ENCODE data around the gene PPFIA4.

The PPFIA4 gene

GRCh38 chr1:203100516-203100869 lies 74.2 kb downstream of the PPFIA4 start:
- no peaks in the 10 kb centered on the region for H3K27me3 ChIP-seq (ENCODE audit: insufficient read depth, low read length)

GRCh38 chr1:203101813-203102634 lies 75.7 kb downstream of the PPFIA4 start:
- H3K4me3 ChIP-seq (ENCODE audit: low read length), result no peak overlapping the region
- no peak overlapping the region for H3K9ac ChIP-seq (ENCODE audit: low read depth, low read length)
- no peaks in the 10 kb centered on the region for H3K4me1 ChIP-seq (ENCODE audit: insufficient read depth, low read length)
- H3K36me3 ChIP-seq (ENCODE audit: insufficient read depth, low read depth, low read length), result no peaks in the 10 kb centered on the region
- no peaks in the 10 kb centered on the region for H3K27me3 ChIP-seq (ENCODE audit: insufficient read depth, low read length)
- no peak overlapping the region for H3K27ac ChIP-seq (ENCODE audit: low read length)
- no peaks in the 10 kb centered on the region for H3K9me3 ChIP-seq (ENCODE audit: insufficient read depth, low read depth, low read length)

More at GRCh38 chr1:203100516-203100869, 74.2 kb downstream of the PPFIA4 start:
- no peak overlapping the region for H3K9ac ChIP-seq (ENCODE audit: low read depth, low read length)
- no peak overlapping the region for H3K27ac ChIP-seq (ENCODE audit: low read length)
- peaks cover 6% of the 10 kb centered on the region for H3K9me3 ChIP-seq (ENCODE audit: insufficient read depth, low read depth, low read length)
- no peaks in the 10 kb centered on the region for H3K4me1 ChIP-seq (ENCODE audit: insufficient read depth, low read length)
- H3K36me3 ChIP-seq (ENCODE audit: insufficient read depth, low read depth, low read length), result no peaks in the 10 kb centered on the region
- H3K4me3 ChIP-seq (ENCODE audit: low read length), result no peak overlapping the region

- H3K9me3 ChIP-seq (ENCODE audit: insufficient read depth, low read depth, low read length), result no peaks in the 10 kb centered on the region
- no peak overlapping the region for H3K9ac ChIP-seq (ENCODE audit: low read depth, low read length)
- no peaks in the 10 kb centered on the region for H3K4me1 ChIP-seq (ENCODE audit: insufficient read depth, low read length)
- H3K4me3 ChIP-seq (ENCODE audit: low read length), result no peak overlapping the region
- H3K27ac ChIP-seq (ENCODE audit: low read length), result no peak overlapping the region
- H3K36me3 ChIP-seq (ENCODE audit: insufficient read depth, low read depth, low read length), result no peaks in the 10 kb centered on the region
- H3K27me3 ChIP-seq (ENCODE audit: insufficient read depth, low read length), result no peaks in the 10 kb centered on the region
These were observed 76.9 kb downstream of the PPFIA4 start for GRCh38 chr1:203103216-203103615.

- Histone ChIP-seq H3K4me1 (ENCODE audit: insufficient read depth, low read length) (no peaks in the 10 kb centered on the region), H3K27me3 (ENCODE audit: insufficient read depth, low read length) (no peaks in the 10 kb centered on the region), H3K27ac (ENCODE audit: low read length) (no peak overlapping the region), H3K36me3 (ENCODE audit: insufficient read depth, low read depth, low read length) (no peaks in the 10 kb centered on the region), H3K9me3 (ENCODE audit: insufficient read depth, low read depth, low read length) (no peaks in the 10 kb centered on the region), H3K4me3 (ENCODE audit: low read length) (no peak overlapping the region), H3K9ac (ENCODE audit: low read depth, low read length) (no peak overlapping the region)
These were observed 77.7 kb downstream of the PPFIA4 start for GRCh38 chr1:203103829-203104495.

GRCh38 chr1:203104789-203105390 lies 78.6 kb downstream of the PPFIA4 start:
- Histone ChIP-seq H3K9ac (ENCODE audit: low read depth, low read length) (no peak overlapping the region), H3K27ac (ENCODE audit: low read length) (no peak overlapping the region), H3K9me3 (ENCODE audit: insufficient read depth, low read depth, low read length) (no peaks in the 10 kb centered on the region), H3K4me1 (ENCODE audit: insufficient read depth, low read length) (no peaks in the 10 kb centered on the region), H3K27me3 (ENCODE audit: insufficient read depth, low read length) (no peaks in the 10 kb centered on the region), H3K36me3 (ENCODE audit: insufficient read depth, low read depth, low read length) (no peaks in the 10 kb centered on the region), H3K4me3 (ENCODE audit: low read length) (no peak overlapping the region)

DNA sequence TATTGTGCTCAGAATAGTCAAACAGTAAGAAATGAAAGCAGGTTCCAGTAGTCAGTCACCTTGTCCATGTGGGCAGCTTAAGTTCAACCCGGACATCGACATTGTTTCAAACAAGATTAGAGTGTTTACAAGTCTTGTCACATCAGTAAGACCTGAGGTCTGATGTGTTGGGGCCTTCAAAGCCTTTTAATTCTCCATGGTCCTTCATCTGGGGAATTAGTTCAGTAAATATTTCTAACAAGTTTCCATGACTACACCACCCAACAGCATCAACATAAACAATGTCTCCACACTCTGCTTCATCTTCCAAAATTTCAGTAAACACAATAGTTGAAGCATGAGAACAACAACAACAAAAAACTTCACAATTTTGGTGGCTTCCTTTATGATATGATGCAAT lies 86.2 kb downstream of the PPFIA4 start:
- no peaks in the 10 kb centered on the region for H3K9me3 ChIP-seq (ENCODE audit: insufficient read depth, low read depth, low read length)
- H3K36me3 ChIP-seq (ENCODE audit: insufficient read depth, low read depth, low read length), result no peaks in the 10 kb centered on the region
- peaks cover 23% of the 10 kb centered on the region for H3K27me3 ChIP-seq (ENCODE audit: insufficient read depth, low read length)
- H3K27ac ChIP-seq (ENCODE audit: low read length), result no peak overlapping the region
- no peak overlapping the region for H3K9ac ChIP-seq (ENCODE audit: low read depth, low read length)
- H3K4me1 ChIP-seq (ENCODE audit: insufficient read depth, low read length), result no peaks in the 10 kb centered on the region
- H3K4me3 ChIP-seq (ENCODE audit: low read length), result no peak overlapping the region

DNA sequence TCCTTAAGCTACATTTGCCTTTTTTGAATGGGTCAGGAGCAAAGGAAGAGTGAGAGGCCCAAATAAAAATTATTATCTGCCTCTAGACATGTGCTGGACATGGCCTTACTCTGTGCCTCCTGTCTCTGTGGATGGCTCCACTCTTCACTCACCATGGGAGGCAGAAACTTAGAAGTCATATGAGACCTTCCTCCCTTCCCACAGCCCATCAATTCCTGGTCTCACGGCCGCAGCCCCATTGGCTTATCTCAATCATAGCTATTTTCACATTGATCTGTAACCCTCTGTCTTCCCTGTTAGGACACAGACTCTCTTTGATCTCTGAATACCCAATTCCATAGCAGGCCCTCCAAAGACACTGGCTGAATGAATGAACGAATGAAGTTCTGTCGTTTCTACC lies 87.0 kb downstream of the PPFIA4 start:
- H3K27ac ChIP-seq (ENCODE audit: low read length), result no peak overlapping the region
- no peak overlapping the region for H3K4me3 ChIP-seq (ENCODE audit: low read length)
- H3K4me1 ChIP-seq (ENCODE audit: insufficient read depth, low read length), result no peaks in the 10 kb centered on the region
- H3K9me3 ChIP-seq (ENCODE audit: insufficient read depth, low read depth, low read length), result no peaks in the 10 kb centered on the region
- H3K36me3 ChIP-seq (ENCODE audit: insufficient read depth, low read depth, low read length), result no peaks in the 10 kb centered on the region
- H3K27me3 ChIP-seq (ENCODE audit: insufficient read depth, low read length), result peaks cover 29% of the 10 kb centered on the region
- no peak overlapping the region for H3K9ac ChIP-seq (ENCODE audit: low read depth, low read length)

- Histone ChIP-seq H3K27me3 (ENCODE audit: insufficient read depth, low read length) (peaks cover 38% of the 10 kb centered on the region), H3K4me3 (ENCODE audit: low read length) (no peak overlapping the region)
These were observed 87.9 kb downstream of the PPFIA4 start for GRCh38 chr1:203114202-203114601.

DNA sequence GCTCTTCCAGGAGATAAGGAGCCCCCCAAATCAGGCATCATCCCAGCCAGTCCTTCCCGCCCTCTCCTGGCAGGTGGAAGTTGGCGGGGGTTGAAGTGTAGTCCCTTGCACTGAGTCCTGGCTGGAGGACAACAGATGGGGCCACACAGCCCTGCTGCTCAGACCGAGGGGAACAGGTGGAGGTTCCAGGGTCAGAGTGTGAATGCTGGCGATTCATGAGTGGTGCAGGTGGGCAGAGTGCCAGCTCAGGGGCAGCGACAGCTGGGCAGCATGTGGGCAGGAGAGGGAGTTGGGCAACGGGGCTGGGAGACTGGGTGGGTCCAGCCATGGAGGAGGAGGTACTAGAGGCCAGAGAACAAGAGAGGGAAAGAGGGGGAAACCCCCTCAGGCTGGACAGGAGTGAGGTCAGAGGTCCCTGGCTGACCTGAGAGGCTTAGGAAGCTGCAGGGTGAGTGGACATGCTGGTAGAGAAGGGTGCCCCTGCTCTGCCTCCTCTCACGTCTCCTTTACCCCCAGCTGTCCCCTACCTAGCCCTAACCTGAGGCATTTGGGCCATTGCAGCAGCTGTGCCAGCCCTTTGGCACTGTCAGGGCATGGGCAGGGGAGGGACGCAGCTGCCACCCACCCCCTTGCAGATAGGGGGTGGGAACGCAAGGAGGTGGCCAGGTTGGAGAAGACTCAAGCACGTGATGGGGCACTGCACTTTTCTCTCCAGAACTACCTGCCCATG lies 90.0 kb downstream of the PPFIA4 start:
- no peaks in the 10 kb centered on the region for H3K4me1 ChIP-seq (ENCODE audit: insufficient read depth, low read length)
- no peak overlapping the region for H3K9ac ChIP-seq (ENCODE audit: low read depth, low read length)
- no peaks in the 10 kb centered on the region for H3K36me3 ChIP-seq (ENCODE audit: insufficient read depth, low read depth, low read length)
- H3K4me3 ChIP-seq (ENCODE audit: low read length), result no peak overlapping the region
- H3K9me3 ChIP-seq (ENCODE audit: insufficient read depth, low read depth, low read length), result no peaks in the 10 kb centered on the region
- H3K27me3 ChIP-seq (ENCODE audit: insufficient read depth, low read length), result peaks cover 38% of the 10 kb centered on the region
- H3K27ac ChIP-seq (ENCODE audit: low read length), result no peak overlapping the region

More at GRCh38 chr1:203114202-203114601, 87.9 kb downstream of the PPFIA4 start:
- Histone ChIP-seq H3K4me1 (ENCODE audit: insufficient read depth, low read length) (no peaks in the 10 kb centered on the region), H3K9me3 (ENCODE audit: insufficient read depth, low read depth, low read length) (no peaks in the 10 kb centered on the region), H3K36me3 (ENCODE audit: insufficient read depth, low read depth, low read length) (no peaks in the 10 kb centered on the region), H3K27ac (ENCODE audit: low read length) (no peak overlapping the region), H3K9ac (ENCODE audit: low read depth, low read length) (no peak overlapping the region)

GRCh38 chr1:203117611-203118575 lies 91.6 kb downstream of the PPFIA4 start:
- Histone ChIP-seq H3K9ac (ENCODE audit: low read depth, low read length) (peak overlapping the region; percentile 47; the same call in 1 of the 2 replicates), H3K36me3 (ENCODE audit: insufficient read depth, low read depth, low read length) (no peaks in the 10 kb centered on the region), H3K4me1 (ENCODE audit: insufficient read depth, low read length) (no peaks in the 10 kb centered on the region), H3K4me3 (ENCODE audit: low read length) (peak overlapping the region; percentile 51; the same call in 1 of the 2 replicates), H3K27ac (ENCODE audit: low read length) (no peak overlapping the region), H3K9me3 (ENCODE audit: insufficient read depth, low read depth, low read length) (no peaks in the 10 kb centered on the region), H3K27me3 (ENCODE audit: insufficient read depth, low read length) (peaks cover 38% of the 10 kb centered on the region)

Measured in iPS-20b (cell line).